Measurements from ENCODE around the gene EXOC3L1.

EXOC3L1 gene

GRCh38 chr16:67154578-67155294 lies 35.2 kb downstream of the EXOC3L1 start:
- DNase-seq (ENCODE audit: extremely low read depth, low read depth): no peak
- no peak for TF ChIP-seq CTCF (IDR thresholded peaks at IDR 0.05; ENCODE audit: low read depth, low read length)

GRCh38 chr16:67151431-67152097 lies 38.4 kb downstream of the EXOC3L1 start:
- no peak for DNase-seq (ENCODE audit: extremely low read depth, low read depth)
- TF ChIP-seq CTCF (IDR thresholded peaks at IDR 0.05; ENCODE audit: low read depth, low read length): no peak

- no peak for TF ChIP-seq CTCF (IDR thresholded peaks at IDR 0.05; ENCODE audit: low read depth, low read length)
- no peak for DNase-seq (ENCODE audit: extremely low read depth, low read depth)
Observed at GRCh38 chr16:67150833-67151396, 39.0 kb downstream of the EXOC3L1 start, which contains the start of gene B3GNT9. Gene B3GNT9 (minus strand): TSS chr16:67150998. CDS start chr16:67150485, 513 bp downstream.

GRCh38 chr16:67150047-67150832 lies 39.7 kb downstream of the EXOC3L1 start:
- no peak for DNase-seq (ENCODE audit: extremely low read depth, low read depth)
- no peak for TF ChIP-seq CTCF (IDR thresholded peaks at IDR 0.05; ENCODE audit: low read depth, low read length)

GRCh38 chr16:67149276-67150046 lies 40.5 kb downstream of the EXOC3L1 start:
- no peak for DNase-seq (ENCODE audit: extremely low read depth, low read depth)
- TF ChIP-seq CTCF (IDR thresholded peaks at IDR 0.05; ENCODE audit: low read depth, low read length): no peak

GRCh38 chr16:67148656-67149275 lies 41.2 kb downstream of the EXOC3L1 start:
- DNase-seq (ENCODE audit: extremely low read depth, low read depth): no peak
- no peak for TF ChIP-seq CTCF (IDR thresholded peaks at IDR 0.05; ENCODE audit: low read depth, low read length)

Data from AG09319 (cell line).